NCI-H1105 (cell line): ENCODE measurements around the gene GPR176.
"Not testable (repeated sequence)": the region's sequence is repeated elsewhere in the genome, so short reads cannot be mapped to it uniquely, and the experiment has no call there.

Source experiments
- DNase-seq: peaks from one replicate; lab custom pipeline; 2025; lab: John Stamatoyannopoulos, UW

The GPR176 gene

GRCh38 chr15:39935241-39935640 is 15.2 kb upstream of the GPR176 start:
- DNase-seq, result no peak

- no peak for DNase-seq
Observed at GRCh38 chr15:39934397-39935071, 14.5 kb upstream of the GPR176 start.

DNA sequence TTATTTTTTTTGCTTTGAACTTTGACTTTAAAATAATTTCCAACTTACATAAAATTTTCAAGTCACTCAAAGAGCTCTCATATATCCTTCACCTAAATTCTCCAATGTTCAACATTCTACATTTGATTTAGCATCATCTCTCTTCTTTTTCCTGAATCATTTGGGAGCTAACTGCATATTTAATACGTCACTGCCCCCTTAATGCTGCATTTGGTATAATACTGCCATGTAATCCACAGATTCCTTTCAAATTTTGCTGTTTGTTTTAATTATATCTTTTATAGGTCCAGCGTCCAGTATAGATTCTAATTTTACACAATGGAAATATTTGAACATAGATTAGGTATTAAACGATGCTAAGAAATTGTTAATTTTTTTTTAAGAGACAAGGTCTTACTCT is 11.5 kb upstream of the GPR176 start:
- no peak for DNase-seq

- no peak for DNase-seq
Observed at GRCh38 chr15:39926526-39926925, 6.5 kb upstream of the GPR176 start.

- no peak for DNase-seq
Observed at GRCh38 chr15:39925112-39925842, 5.2 kb upstream of the GPR176 start.

DNA sequence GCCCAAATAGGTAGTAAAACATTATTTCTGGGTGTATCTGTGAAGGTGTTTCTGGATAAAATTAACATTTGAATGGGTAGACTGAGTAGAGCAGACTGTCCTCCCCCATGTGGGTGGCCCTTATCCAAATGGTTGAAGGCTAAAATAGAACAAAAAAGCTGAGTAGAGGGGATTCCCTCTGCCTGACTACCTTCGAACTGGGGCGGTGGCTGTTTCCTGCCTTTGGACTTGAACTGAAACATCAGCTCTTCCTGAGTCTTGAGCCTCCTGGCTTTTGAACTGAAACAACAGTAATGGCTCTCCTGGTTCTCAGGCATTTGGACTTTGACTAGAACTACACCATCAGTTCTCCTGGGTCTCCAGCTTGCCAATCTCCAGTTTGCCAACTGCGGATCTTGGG is 4.4 kb upstream of the GPR176 start:
- DNase-seq, result no peak

DNA sequence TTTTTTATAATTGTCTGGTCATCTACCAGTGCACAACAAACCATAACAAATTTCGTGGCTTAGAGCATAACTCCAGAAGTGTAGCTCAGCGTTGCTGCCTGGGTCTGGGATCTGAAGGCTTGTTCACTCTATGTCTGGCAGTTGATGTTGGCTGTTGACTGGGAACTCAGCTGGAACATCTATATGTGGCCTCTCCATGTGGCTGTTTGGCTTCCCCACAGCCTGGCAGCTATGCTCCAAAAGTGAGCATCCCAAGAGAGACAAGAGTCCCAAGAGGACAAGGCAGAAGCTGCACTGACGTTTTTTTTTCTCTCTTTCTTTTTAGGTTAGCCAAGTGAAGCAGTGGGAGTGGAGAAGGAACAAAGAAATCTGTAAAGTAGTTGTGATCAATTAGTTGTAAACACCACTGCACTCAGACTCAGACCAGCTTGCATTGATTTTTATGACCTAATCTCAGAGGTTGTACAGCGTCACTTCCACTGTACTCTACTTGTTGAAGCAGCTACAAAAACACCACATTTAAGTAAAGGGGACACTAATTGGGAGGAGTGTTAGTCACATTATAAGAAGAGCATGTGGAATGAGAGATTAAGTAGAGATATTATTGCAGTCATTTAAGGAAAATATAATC is 2.5 kb upstream of the GPR176 start:
- no peak for DNase-seq

DNA sequence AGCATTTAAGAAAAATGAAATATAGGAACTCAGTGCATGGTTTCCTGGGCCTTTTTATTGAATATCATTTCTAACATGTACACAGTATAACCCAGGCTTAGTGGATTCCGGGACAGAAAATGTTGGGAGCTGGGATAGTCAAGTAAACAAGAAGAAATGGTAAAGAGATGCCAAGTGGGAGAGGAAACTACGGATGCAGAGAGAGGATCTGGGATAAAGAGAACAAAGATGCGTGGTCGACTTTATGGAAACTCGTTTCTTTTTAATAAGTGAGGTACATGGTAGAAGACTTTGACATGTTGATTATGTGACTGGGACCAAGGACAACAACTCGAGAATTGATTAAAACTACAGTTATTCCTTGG is 1.2 kb upstream of the GPR176 start:
- no peak for DNase-seq

DNA sequence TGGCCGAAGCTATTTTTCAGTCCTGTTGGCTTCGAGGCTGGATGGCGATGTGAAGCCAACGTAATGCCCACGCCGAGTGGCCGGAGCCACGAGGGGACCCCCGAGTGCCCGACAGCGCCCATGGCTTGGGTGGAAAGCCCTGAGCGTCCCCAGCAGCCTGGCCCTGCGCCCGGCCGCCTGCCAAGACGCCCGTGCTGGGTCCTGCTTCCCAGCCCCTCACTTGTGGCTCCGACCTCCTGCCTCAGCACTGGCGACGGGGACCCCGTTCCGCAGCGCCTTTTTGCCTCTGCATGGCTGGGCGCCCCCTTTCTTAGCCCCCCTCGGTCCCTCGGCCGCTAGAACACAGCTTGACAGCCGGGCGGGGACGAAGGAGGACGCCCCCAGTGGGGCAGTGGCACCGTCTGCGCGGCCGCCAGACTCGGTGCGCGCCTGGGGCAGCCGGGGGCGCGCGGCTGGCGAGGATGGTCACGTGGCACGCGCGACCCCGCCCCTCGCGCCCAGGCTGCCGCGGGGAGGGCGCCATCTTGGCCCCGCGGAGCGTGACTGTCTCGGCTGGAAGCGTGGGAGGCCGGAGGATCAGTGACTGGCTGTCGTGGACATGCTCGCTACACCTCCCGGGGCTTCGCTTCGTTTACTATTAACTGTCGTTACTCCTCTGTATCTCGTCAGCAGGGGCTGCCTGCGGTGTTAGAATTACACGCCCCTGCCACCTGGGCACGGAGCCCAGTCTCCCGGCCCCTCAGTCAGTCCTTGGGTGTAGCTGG is 626 bp upstream of the GPR176 start:
- DNase-seq, result peak; percentile 55

- no peak for DNase-seq
Observed at GRCh38 chr15:39919411-39919747, 687 bp downstream of the GPR176 start.

- no peak for DNase-seq
Observed at GRCh38 chr15:39918688-39919385, 1.2 kb downstream of the GPR176 start.

GRCh38 chr15:39914977-39915376 is 5.1 kb downstream of the GPR176 start:
- DNase-seq, result no peak

- no peak for DNase-seq
Observed at GRCh38 chr15:39909007-39909406, 11.1 kb downstream of the GPR176 start.

GRCh38 chr15:39908186-39908585 is 11.9 kb downstream of the GPR176 start:
- no peak for DNase-seq

DNA sequence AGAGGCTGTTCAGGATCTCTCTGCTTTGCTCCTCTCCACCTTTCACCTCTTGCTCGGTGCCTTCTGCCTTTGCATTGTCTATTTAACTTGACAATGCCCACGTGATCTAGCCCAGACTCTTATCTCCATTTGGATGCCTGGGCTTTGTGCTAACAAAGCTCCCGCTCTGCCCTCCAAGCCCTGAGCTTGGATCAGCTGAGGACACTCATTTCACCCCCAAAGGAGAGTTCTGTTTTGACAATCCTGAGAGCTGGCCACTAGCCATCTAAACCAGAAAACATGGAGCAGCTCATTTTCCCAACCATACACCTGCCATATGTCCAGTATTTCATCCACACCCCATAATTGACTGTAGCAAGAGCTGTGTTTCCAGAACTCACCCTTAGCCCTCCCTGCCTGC is 12.8 kb downstream of the GPR176 start:
- DNase-seq, result no peak

GRCh38 chr15:39904115-39904514 is 16.0 kb downstream of the GPR176 start:
- DNase-seq, result no peak

DNA sequence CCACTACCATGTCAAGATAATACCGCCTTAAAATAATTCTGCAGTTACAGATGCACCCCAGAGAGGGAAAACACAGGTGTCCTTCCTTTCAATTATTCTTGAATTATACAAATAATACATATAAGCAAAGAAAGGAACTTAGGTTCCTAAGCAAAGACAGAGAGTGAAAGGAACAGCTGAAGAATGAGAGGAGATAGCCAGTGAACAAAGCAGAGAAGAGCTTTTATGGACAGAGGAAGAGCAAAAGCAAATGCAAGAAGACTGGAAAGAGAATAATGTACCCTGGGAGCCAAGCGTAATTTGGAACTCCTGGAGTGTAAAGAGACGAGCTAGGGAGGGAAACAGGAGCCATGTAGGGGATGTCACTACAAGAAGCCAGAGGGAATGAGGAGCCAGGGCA is 21.7 kb downstream of the GPR176 start:
- DNase-seq, result no peak

DNA sequence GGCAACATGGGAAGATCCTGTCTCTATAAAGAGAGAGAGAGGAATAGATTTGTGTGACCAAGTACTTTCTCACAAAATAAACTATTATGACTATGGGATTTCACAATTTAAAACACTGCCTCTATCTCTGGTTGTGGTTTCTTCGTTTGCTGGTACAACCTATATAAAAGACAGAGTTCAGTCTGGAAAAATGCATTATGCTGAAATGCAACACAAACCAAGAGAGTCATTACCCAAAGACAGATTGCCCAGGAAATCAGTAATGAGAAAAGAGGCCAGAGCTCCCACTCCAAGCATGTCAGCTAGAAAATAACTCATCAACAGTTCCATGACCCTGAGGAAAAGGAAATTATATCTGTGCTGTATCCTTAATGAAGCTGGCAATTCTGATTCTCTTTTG is 23.2 kb downstream of the GPR176 start:
- no peak for DNase-seq

DNA sequence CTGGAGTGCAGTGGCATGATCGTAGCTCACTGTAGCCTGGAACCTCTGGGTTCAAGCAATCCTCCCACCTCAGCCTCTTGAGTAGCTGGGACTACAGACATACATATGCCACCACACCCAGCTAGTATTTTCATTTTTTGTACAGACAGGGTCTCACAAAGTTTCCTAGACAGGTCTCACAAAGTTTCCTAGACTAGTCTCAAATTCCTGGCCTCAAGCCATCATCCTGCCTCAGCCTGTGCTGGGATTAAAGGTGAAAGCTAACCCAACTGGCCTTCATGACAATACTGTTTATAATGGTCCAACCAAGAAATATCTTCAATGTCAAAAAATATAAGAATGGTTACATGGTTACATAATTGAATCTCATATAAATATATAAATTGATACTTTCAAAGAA is 24.0 kb downstream of the GPR176 start:
- no peak for DNase-seq

GRCh38 chr15:39893051-39893450 is 27.0 kb downstream of the GPR176 start:
- DNase-seq, result not testable (repeated sequence)

DNA sequence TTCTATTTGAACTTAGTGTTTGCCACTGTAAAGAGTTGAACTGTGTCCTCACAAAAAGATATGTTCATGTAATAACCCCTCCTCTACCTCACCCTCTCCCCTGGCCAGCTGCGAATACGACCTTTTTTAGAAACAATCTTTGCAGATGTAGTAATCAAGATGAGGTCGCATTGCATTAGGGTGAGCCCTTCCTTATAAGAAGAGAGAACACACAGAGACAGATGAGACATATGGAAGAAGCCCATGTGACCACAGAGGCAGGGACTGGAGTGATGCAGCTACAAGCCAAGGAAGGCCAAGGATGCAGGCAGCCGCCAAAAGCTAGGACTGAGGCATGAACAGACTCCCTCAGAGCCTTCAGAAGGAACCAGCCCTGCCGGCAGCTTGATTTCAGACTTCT is 27.6 kb downstream of the GPR176 start:
- no peak for DNase-seq

GRCh38 chr15:39890621-39891020 is 29.4 kb downstream of the GPR176 start:
- DNase-seq, result no peak
